Myocyte (in vitro differentiated cells): ENCODE measurements around the gene HERC6. TPM values are rescaled to one million over a fixed set of nuclear protein-coding genes. Genes with fewer than 3 reads are reported as not detected.
"Not testable (repeated sequence)": the region's sequence is repeated elsewhere in the genome, so short reads cannot be mapped to it uniquely, and the experiment has no call there.

Source experiments
- DNase-seq: peaks from one replicate; pipeline ENCODE4 v3.0.0-alpha.2; 2012; ENCODE audit warnings: low read depth
- total RNA-seq: library from RNA; depleted of rRNA; stranded (reverse); fragments of >200 nt; gene quantifications from 2 replicates; pipeline ENCODE4 v1.2.3, GENCODE V29; 2014

The HERC6 gene
- total RNA-seq, 1 donor from 2014 or later = 11.7 TPM

- no peak for DNase-seq
Measured at GRCh38 chr4:88446124-88446523, 67.5 kb downstream of the HERC6 start.

- peak; percentile 9 for DNase-seq
Measured at GRCh38 chr4:88447371-88448095, 68.9 kb downstream of the HERC6 start.

DNA sequence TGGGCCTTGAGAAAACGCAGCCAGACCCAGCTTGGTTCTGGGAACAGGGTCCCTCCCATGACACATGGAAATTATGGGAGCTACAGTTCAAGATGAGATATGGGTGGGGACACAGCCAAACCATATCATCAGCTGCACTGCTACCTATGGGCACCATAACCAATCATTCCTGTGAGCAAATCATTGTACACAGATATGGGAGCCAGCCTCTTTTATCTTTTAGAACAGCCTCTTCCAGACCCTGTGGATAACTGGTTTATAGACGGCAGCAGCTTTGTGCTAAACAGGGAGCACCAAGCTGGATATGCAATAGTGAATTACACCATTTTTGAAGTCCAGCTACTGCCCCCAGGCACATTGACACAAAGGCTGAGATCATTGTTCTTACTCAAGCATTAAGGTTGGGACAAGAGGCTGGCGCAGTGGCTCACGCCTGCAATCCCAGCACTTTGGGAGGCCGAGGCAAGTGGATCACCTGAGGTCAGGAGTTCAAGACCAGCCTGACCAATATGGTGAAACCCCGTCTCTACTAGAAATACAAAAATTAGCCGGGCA is 69.6 kb downstream of the HERC6 start:
- not testable (repeated sequence) for DNase-seq

- no peak for DNase-seq
Measured at GRCh38 chr4:88448889-88449288, 70.2 kb downstream of the HERC6 start.

GRCh38 chr4:88449290-88449689 is 70.6 kb downstream of the HERC6 start:
- DNase-seq = no peak

- DNase-seq = no peak
Measured at GRCh38 chr4:88451205-88451604, 72.6 kb downstream of the HERC6 start.

DNA sequence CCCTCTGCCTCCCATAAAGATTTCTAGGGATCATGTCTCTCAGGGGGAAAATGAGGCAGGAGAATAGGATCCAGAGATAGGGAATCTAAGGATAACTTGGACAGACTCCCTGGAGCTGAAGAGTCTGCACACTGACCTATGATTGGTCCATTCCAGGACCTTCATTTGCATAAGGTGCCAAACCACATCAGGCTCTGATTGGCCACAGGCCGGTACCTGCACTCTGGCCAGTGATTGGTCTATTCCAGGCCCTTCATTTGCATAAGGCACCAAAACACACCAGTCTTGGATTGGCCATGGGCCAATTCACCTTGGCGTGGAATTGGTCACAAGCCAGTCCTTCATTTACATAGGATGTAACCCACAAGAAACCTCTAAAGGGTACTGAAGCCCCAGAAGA is 74.3 kb downstream of the HERC6 start:
- no peak for DNase-seq

GRCh38 chr4:88456670-88457306 is 78.1 kb downstream of the HERC6 start, which contains the start of gene HERC5:
Gene HERC5, plus strand, starts transcription at chr4:88457119. Its CDS starts 151 bp downstream, at chr4:88457270.
- DNase-seq = peak; percentile 92

DNA sequence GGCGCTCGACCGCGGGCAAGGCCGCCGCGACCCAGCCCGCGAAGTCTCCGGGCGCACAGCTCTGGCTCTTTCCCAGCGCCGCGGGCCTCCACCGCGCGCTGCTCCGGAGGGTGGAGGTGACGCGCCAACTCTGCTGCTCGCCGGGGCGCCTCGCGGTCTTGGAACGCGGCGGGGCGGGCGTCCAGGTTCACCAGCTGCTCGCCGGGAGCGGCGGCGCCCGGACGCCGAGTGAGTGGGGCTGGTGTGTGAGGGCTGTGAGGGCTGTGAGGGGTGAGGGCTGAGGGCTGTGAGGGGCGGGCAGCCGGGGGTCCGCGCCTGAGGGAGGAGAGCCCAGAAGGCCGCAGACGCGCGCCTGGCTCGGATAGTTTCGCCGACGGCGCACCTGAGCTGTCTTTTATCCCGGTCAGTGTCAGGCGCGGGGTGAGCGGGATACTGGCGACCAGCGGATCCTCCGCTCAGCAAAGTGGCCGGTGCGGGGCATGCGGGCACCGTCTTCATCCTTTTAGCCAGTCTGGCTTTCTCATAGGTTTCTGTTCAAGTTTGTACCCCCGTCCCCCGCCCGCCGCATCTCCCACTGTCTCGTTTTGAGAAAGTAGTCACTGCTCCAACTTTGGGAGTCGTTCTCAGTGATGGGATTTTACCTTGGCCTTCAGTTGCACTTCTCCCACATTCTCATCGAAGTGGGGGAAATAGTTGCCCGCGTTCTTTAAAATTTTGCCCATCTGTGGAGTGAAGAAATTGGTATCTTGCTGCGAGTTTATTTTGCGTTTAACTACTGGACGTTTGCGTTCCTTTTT is 78.9 kb downstream of the HERC6 start:
- peak; percentile 21 for DNase-seq

DNA sequence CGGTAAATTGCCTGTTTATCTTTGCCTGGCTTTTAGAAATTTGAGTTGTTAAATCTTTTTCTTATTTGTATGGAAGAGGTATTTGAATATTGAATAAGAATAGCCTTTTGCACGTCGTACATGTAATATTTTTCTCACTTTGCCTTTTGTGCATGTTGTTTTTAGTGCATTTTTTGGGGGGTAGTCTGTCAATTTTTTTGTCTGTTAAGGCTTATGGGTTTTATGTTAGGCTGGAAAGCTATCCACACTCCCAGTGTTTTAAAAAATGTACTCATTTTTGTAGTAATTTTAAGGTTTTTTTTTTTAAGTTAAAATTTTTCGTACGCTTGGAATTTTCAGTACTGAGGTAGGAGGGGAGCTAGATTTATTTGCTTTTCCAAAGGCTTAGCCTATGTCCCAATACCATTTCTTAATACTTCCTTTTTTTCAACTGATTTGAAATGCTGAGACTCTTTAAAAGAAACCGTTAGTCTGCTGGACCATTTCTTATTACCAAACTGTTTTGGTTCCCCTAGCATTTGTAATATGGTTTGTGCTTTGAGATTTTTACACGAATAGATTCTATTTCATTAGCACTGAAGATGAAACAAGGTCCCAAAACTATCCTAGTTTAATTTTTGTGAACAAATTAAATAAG is 79.6 kb downstream of the HERC6 start:
- no peak for DNase-seq

DNA sequence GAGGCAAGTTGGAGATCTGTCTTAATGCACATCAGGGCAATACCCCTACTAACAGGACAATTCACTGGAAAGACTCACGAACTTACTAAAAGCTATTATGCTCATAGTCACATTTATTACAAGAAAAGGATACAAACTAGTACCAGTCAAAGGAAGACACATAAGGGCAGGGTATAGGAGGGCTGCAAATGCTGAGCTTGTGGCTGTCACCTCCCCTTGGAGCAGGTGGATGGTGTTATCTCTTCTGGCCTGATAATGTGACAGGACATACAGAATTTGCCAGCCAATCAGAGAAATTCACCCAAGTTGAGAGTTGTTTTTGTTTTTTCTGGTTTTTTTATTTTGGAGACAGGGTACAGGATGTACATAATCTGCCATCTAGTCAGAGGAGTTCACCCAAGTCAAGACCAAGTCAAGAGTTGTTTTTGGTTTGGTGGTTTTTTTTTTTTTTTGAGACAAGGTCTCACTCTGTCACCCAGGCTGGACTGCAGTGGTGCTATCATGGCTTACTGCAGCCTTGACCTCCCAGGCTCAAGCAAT is 87.1 kb downstream of the HERC6 start:
- no peak for DNase-seq

DNA sequence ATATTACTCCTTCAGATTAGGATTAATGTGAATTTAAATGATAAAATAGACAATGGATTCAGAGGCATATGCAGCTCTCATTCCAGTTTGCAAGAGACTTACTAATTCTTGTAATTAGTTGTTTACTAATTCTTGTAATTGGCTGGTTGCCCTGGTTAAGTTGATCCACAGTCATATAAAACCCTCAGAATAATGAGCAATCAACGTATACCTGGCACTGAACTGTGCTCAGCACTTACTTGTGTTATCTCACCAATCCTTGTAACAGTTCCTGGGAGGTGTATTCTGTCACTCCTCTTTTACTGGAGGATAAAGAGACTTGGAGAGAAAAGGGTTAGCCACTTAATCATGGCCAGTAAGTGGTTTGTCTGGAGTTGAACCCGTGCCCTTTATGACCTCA is 88.7 kb downstream of the HERC6 start:
- DNase-seq = no peak

DNA sequence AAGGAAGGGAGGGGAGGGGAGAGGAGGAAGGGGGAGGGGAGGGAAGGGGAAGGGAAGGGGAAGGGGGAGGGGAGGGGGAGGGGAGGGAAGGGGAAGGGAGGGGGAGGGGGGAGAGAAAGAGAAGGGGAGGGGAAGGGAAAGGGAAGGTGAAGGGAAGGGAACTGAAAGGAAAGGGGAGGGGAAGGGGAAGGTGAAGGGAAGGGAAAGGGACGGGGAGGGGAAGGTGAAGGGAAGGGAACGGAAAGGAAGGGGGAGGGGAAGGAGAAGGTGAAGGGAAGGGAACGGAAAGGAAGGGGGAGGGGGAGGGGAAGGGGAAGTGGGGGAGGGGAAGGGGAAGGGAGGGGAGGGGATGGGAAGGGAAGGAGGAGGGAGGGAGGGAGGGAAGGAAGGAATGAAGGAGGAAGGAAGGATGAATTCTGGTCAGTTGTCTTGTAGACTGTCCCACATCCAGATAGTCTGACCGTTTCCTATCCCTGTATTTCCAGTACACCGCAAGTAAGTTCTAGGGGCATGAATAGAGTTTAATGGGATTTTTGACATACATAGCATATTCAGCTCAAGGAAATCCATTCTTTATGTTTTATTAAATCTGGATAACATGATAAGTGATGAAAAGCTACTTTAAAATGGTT is 98.7 kb downstream of the HERC6 start:
- no peak for DNase-seq

DNA sequence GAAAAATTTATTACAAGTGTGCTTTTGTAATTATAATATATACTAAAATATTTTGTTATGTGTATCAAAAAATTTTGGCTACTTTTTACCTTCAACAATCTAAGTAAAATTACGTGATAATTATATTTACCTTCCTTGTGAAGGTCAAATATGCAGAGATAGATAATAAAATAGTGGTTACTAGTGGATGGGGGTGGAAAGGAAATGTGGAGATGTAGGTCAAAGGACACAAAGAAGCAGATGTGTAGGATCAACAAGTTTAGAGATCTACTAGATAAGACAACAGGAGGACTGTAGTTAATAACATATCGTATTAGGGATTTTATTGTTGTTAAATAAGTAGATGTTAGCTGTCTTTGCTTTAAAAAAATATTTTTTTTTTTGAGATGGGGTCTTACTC is 99.6 kb downstream of the HERC6 start:
- no peak for DNase-seq

DNA sequence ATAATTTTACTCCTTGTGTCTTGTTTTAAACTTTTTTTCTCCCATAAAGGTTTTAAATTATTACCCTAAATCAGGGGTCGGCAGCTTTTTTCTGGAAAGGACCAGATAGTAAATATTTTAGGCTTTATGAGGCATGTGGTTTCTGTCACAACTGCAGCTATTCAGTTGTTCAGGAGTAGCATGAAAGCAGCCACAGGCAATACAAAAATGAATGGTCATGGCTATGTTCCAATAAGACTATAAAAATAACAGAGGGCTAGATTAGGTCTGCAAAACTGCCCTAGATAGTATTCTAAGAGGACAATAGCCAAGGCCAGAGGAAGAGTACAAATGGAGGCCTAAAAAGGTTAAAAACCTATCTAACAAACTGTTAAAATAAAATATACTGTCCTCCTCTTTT is 102.9 kb downstream of the HERC6 start:
- peak; percentile 49 for DNase-seq

DNA sequence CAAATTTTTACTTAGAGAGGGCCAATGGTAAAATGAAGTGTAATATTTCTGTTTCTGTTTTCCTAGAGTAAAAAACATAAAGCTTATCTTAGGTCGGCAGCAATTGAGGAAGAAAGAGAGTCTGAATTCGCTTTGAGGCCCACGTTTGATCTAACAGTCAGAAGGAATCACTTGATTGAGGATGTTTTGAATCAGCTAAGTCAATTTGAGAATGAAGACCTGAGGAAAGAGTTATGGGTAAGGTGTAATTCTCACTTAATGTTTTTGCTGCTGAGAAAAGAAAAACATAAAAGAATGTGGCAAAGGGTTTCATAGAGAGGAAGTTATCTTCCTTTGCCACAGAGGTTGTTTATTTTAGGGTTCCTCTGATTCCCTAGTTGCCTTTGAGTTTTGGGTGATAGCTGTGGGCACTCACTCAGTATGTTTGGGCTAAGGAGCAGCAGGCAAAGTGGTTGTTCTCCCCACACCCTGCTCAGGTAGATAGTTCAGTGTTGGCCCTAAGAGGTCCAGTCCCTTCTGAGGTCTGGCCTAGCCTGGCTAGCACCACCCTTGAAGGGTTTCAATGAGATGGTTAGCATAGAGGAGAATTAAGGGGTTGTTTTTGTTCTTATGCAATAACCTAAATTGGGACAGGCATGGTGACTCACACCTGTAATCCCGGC is 110.6 kb downstream of the HERC6 start:
- no peak for DNase-seq
